HEK293 (cell line): ENCODE data around the gene GDF7.

Experiments
- CTCF ChIP-seq: fragments of 450-650 bp; formaldehyde crosslinking; IDR thresholded peaks from 2 replicates; pipeline ENCODE4 v1.5.1; 2016; ENCODE audit warnings: missing biosample characterization, missing genetic modification characterization
- HOXA7 ChIP-seq: sonication (generic); formaldehyde crosslinking; IDR thresholded peaks from 2 replicates; pipeline ENCODE4 v1.8.1; 2022; ENCODE audit warnings: missing genetic modification reagents, borderline replicate concordance
- YY1 ChIP-seq: fragments of 450-650 bp; formaldehyde crosslinking; IDR thresholded peaks from 2 replicates; pipeline ENCODE4 v1.5.1; 2018; ENCODE audit warnings: missing biosample characterization, missing genetic modification characterization
- ZNF174 ChIP-seq: fragments of 450-650 bp; formaldehyde crosslinking; IDR thresholded peaks from 2 replicates; pipeline ENCODE4 v1.5.0; 2017; ENCODE audit warnings: missing biosample characterization, mild to moderate bottlenecking, missing genetic modification characterization
- ZNF274 ChIP-seq, 2 experiments: fragments of 200-500 bp in 1 of 2; fragments of 450-650 bp in 1 of 2; sonication (Bioruptor generic) in 1 of 2; formaldehyde crosslinking in 1 of 2; IDR thresholded peaks; 2 replicates each; pipeline versions ENCODE4 v1.5.1 to v1.6.1; 2014 to 2016; ENCODE audit warnings: borderline replicate concordance in 1 of 2, inconsistent platforms in 1 of 2, low read length in 1 of 2, missing biosample characterization in 1 of 2, missing genetic modification characterization in 1 of 2
- ZNF335 ChIP-seq: fragments of 450-650 bp; formaldehyde crosslinking; conservative IDR thresholded peaks from 2 replicates; pipeline ENCODE4 v1.5.1; 2016; ENCODE audit warnings: missing biosample characterization, missing genetic modification characterization
- ZNF426 ChIP-seq: fragments of 450-650 bp; formaldehyde crosslinking; IDR thresholded peaks from 2 replicates; pipeline ENCODE4 v1.5.1; 2017; ENCODE audit warnings: missing biosample characterization, missing genetic modification characterization, mild to moderate bottlenecking, inconsistent platforms, moderate library complexity
- ZNF785 ChIP-seq: fragments of 450-650 bp; formaldehyde crosslinking; IDR thresholded peaks from 2 replicates; pipeline ENCODE4 v1.5.1; 2016; ENCODE audit warnings: missing biosample characterization, missing genetic modification characterization
- ZNF843 ChIP-seq: fragments of 450-650 bp; formaldehyde crosslinking; IDR thresholded peaks from 2 replicates; pipeline ENCODE4 v1.5.1; 2016; ENCODE audit warnings: missing biosample characterization, missing genetic modification characterization
- TF ChIP-seq, protein P1 (sequence below): fragments of 450-650 bp; formaldehyde crosslinking; IDR thresholded peaks from 2 replicates; pipeline ENCODE4 v1.5.1; 2016; ENCODE audit warnings: missing biosample characterization, missing genetic modification characterization
- TF ChIP-seq, protein P2 (sequence below): fragments of 450-650 bp; formaldehyde crosslinking; IDR thresholded peaks from 2 replicates; pipeline ENCODE4 v1.5.1; 2016; ENCODE audit warnings: missing biosample characterization, missing genetic modification characterization

- TF ChIP-seq ZNF335 (tag by site-specific recombination): no peak
- no peak for TF ChIP-seq ZNF785 (tag by site-specific recombination)
- TF ChIP-seq CTCF (tag by site-specific recombination): no peak
- no peak for TF ChIP-seq HOXA7 (CRISPR knock-in tag)
- TF ChIP-seq, protein P1, sequence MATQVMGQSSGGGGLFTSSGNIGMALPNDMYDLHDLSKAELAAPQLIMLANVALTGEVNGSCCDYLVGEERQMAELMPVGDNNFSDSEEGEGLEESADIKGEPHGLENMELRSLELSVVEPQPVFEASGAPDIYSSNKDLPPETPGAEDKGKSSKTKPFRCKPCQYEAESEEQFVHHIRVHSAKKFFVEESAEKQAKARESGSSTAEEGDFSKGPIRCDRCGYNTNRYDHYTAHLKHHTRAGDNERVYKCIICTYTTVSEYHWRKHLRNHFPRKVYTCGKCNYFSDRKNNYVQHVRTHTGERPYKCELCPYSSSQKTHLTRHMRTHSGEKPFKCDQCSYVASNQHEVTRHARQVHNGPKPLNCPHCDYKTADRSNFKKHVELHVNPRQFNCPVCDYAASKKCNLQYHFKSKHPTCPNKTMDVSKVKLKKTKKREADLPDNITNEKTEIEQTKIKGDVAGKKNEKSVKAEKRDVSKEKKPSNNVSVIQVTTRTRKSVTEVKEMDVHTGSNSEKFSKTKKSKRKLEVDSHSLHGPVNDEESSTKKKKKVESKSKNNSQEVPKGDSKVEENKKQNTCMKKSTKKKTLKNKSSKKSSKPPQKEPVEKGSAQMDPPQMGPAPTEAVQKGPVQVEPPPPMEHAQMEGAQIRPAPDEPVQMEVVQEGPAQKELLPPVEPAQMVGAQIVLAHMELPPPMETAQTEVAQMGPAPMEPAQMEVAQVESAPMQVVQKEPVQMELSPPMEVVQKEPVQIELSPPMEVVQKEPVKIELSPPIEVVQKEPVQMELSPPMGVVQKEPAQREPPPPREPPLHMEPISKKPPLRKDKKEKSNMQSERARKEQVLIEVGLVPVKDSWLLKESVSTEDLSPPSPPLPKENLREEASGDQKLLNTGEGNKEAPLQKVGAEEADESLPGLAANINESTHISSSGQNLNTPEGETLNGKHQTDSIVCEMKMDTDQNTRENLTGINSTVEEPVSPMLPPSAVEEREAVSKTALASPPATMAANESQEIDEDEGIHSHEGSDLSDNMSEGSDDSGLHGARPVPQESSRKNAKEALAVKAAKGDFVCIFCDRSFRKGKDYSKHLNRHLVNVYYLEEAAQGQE (tag by site-specific recombination): no peak
- no peak for TF ChIP-seq ZNF426 (tag by site-specific recombination)
- no peak for TF ChIP-seq ZNF843 (tag by site-specific recombination)
- TF ChIP-seq ZNF174 (tag by site-specific recombination): no peak
- TF ChIP-seq YY1: no peak
- TF ChIP-seq, protein P2, sequence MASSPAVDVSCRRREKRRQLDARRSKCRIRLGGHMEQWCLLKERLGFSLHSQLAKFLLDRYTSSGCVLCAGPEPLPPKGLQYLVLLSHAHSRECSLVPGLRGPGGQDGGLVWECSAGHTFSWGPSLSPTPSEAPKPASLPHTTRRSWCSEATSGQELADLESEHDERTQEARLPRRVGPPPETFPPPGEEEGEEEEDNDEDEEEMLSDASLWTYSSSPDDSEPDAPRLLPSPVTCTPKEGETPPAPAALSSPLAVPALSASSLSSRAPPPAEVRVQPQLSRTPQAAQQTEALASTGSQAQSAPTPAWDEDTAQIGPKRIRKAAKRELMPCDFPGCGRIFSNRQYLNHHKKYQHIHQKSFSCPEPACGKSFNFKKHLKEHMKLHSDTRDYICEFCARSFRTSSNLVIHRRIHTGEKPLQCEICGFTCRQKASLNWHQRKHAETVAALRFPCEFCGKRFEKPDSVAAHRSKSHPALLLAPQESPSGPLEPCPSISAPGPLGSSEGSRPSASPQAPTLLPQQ: no peak
- TF ChIP-seq ZNF274 (IDR thresholded peaks at IDR 0.05; ENCODE audit: low read length): no peak
- no peak for TF ChIP-seq ZNF274 (tag by site-specific recombination; IDR thresholded peaks at IDR 0.05; ENCODE audit: borderline replicate concordance)
These were observed 32.1 kb downstream of the GDF7 start for GRCh38 chr2:20698916-20699613.
